OCI-LY7 (cell line): ENCODE data around the gene CFAP157. TPM values are rescaled to one million over a fixed set of nuclear protein-coding genes. Genes with fewer than 3 reads are reported as not detected.

Experiments used
- BruUV-seq: library from RNA; stranded (reverse); fragments of 400-500 nt; replicated peaks from 2 replicates; lab custom pipeline; 2021; lab: Mats Ljungman, UMichigan
- CTCF ChIA-PET: fragments of 300-600 bp; sonication (Branson Sonifier 250); formaldehyde crosslinking; loops from one replicate; lab custom pipeline; 2022; ENCODE audit warnings: antibody characterized with exemption; ENCODE audit not compliant: unreplicated experiment; lab: Charles Lee
- POLR2A ChIA-PET: fragments of 300-600 bp; sonication (Branson Sonifier 250); formaldehyde crosslinking; loops from one replicate; lab custom pipeline; 2022; ENCODE audit warnings: antibody characterized with exemption; lab: Charles Lee
- DNase-seq: peaks from one replicate; pipeline ENCODE4 v3.0.0-alpha.2; 2015; ENCODE audit warnings: low spot score
- H2AFZ ChIP-seq: fragments of 200-600 bp; sonication (generic), shearing (Covaris generic); 2 replicates; pipeline ENCODE4 v1.6.1; 2014; ENCODE audit warnings: mild to moderate bottlenecking, antibody characterized with exemption, low read length, moderate library complexity
- H3K27ac ChIP-seq: fragments of 200-600 bp; sonication (generic); 2 replicates; pipeline ENCODE4 v1.5.1; 2014; ENCODE audit warnings: mixed run types, low read depth, mild to moderate bottlenecking, moderate library complexity, low read length, inconsistent platforms; ENCODE audit not compliant: poor library complexity, severe bottlenecking
- H3K36me3 ChIP-seq: fragments of 200-600 bp; sonication (generic); 2 replicates; pipeline ENCODE4 v1.6.1; 2014; ENCODE audit warnings: mild to moderate bottlenecking, antibody characterized with exemption, low read length, moderate library complexity, mixed read lengths; ENCODE audit not compliant: insufficient read depth
- H3K4me1 ChIP-seq: fragments of 200-600 bp; sonication (generic); 2 replicates; pipeline ENCODE4 v1.5.1; 2014; ENCODE audit warnings: mild to moderate bottlenecking, low read length; ENCODE audit not compliant: insufficient read depth, poor library complexity, severe bottlenecking
- H3K4me2 ChIP-seq: fragments of 200-600 bp; sonication (generic); 2 replicates; pipeline ENCODE4 v1.6.1; 2014; ENCODE audit warnings: mild to moderate bottlenecking, low read length
- H3K4me3 ChIP-seq: fragments of 200-600 bp; sonication (generic); 2 replicates; pipeline ENCODE4 v1.5.1; 2014; ENCODE audit warnings: mild to moderate bottlenecking, low read depth, low read length; ENCODE audit not compliant: poor library complexity, severe bottlenecking
- H3K79me2 ChIP-seq: fragments of 200-600 bp; sonication (generic); 2 replicates; pipeline ENCODE4 v1.6.1; 2016; ENCODE audit warnings: low read depth, mild to moderate bottlenecking, low read length, moderate library complexity, mixed read lengths; ENCODE audit not compliant: insufficient read depth
- H3K9me2 ChIP-seq: fragments of 200-600 bp; sonication (generic); 2 replicates; pipeline ENCODE4 v1.6.1; 2016; ENCODE audit warnings: mild to moderate bottlenecking, low read length, mixed read lengths; ENCODE audit not compliant: insufficient read depth
- H3K9me3 ChIP-seq: fragments of 200-600 bp; sonication (generic); 2 replicates; pipeline ENCODE4 v1.6.1; 2014; ENCODE audit warnings: mild to moderate bottlenecking, mixed run types, low read length, mixed read lengths
- H4K20me1 ChIP-seq: fragments of 200-600 bp; sonication (generic); 2 replicates; pipeline ENCODE4 v1.6.1; 2014; ENCODE audit warnings: mild to moderate bottlenecking, antibody characterized with exemption, low read length, moderate library complexity, mixed read lengths; ENCODE audit not compliant: insufficient read depth
- EZH2phosphoT487 ChIP-seq: fragments of 200-600 bp; sonication (generic); IDR thresholded peaks from 2 replicates; pipeline ENCODE4 v1.6.1; 2018; ENCODE audit warnings: low read depth, borderline replicate concordance, mild to moderate bottlenecking, mixed run types, antibody characterized with exemption, low read length, moderate library complexity, mixed read lengths
- intact Hi-C: fragments of 100-400 bp; cut with micrococcal nuclease; formaldehyde crosslinking; loops from one replicate; pipeline ENCODE4 v1.10.0; 2022; ENCODE audit not compliant: unreplicated experiment
- total RNA-seq, 2 experiments: library from RNA; depleted of rRNA in 1 of 2; stranded (reverse); fragments of >200 nt in 1 of 2; shearing (Covaris generic) in 1 of 2; gene quantifications; 2 replicates each; pipeline ENCODE4 v1.2.3, GENCODE V29; 2014 to 2022
- TF ChIP-seq, protein P1 (sequence below): fragments of 200-600 bp; sonication (generic); conservative IDR thresholded peaks from 2 replicates; pipeline ENCODE4 v1.5.1; 2014; ENCODE audit warnings: mild to moderate bottlenecking, antibody characterized with exemption, low read length, moderate library complexity, mixed read lengths

CFAP157 gene
- total RNA-seq, 2 experiments from 2014 or later, result 0.13 to 0.22 TPM

DNA sequence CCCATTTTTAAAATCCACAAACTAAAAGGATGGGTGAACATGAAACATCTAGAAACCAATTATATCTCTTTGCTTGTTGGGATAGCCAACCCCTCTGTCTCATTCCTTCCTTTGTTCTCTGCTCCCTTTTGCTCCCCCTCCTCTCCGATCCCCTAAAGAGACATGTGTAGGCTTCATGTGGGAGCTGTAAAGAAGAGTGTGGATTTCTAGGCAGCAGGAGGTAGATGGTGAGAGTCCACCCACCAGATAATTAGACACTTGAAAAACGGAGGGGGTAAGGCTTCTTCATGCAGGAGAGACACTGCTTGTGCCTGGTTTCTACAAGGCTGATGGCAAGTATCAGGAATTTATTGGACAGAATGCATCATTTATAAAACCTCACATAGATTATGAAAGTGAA, 27.3 kb upstream of the CFAP157 start:
- no peaks in the 10 kb centered on the region for H3K9me3 ChIP-seq
- H3K36me3 ChIP-seq, result no peaks in the 10 kb centered on the region
- TF ChIP-seq, protein P1, sequence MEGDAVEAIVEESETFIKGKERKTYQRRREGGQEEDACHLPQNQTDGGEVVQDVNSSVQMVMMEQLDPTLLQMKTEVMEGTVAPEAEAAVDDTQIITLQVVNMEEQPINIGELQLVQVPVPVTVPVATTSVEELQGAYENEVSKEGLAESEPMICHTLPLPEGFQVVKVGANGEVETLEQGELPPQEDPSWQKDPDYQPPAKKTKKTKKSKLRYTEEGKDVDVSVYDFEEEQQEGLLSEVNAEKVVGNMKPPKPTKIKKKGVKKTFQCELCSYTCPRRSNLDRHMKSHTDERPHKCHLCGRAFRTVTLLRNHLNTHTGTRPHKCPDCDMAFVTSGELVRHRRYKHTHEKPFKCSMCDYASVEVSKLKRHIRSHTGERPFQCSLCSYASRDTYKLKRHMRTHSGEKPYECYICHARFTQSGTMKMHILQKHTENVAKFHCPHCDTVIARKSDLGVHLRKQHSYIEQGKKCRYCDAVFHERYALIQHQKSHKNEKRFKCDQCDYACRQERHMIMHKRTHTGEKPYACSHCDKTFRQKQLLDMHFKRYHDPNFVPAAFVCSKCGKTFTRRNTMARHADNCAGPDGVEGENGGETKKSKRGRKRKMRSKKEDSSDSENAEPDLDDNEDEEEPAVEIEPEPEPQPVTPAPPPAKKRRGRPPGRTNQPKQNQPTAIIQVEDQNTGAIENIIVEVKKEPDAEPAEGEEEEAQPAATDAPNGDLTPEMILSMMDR, result no peak
- TF ChIP-seq EZH2phosphoT487, result no peak
- H3K4me1 ChIP-seq, result no peaks in the 10 kb centered on the region
- intact Hi-C loops, result no loop called here
- CTCF ChIA-PET, result no interaction called here
- H3K4me3 ChIP-seq, result no peak overlapping the region
- BruUV-seq, result no TSS peak
- H3K27ac ChIP-seq, result no peak overlapping the region
- no peaks in the 10 kb centered on the region for H4K20me1 ChIP-seq
- H3K79me2 ChIP-seq, result no peaks in the 10 kb centered on the region
- H3K4me2 ChIP-seq, result no peak overlapping the region
- POLR2A ChIA-PET, result no interaction called here
- no peak for DNase-seq
- H2AFZ ChIP-seq, result no peak overlapping the region
- H3K9me2 ChIP-seq, result no peaks in the 10 kb centered on the region

DNA sequence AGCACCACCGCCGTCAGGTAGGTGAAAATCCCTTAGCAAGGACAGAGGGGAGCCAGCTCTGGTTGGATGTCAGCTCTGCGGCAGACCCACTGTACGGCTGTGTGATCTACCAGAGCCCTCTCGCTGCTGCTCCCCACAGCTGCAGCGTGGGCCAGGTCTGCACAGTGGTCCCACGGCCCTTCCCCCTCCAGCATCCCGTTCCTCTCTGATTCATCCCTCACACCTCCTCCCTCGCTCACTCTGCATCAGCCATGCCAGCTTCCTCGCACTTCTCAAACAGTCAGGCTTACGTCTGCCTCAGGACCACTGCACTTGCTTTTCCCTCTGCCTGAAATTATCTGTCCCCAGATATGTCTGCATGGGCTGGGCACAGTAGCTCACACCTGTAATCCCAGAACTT, 26.6 kb upstream of the CFAP157 start:
- no peaks in the 10 kb centered on the region for H3K9me3 ChIP-seq
- POLR2A ChIA-PET, result interaction anchor here (0.5 kb wide), 1 partner anchor 249 kb away, joined by 3 read pairs; no protein-coding TSS in a partner anchor
- H3K79me2 ChIP-seq, result no peaks in the 10 kb centered on the region
- H3K27ac ChIP-seq, result no peak overlapping the region
- no TSS peak for BruUV-seq
- TF ChIP-seq EZH2phosphoT487, result no peak
- TF ChIP-seq, protein P1, result no peak
- no peaks in the 10 kb centered on the region for H3K4me1 ChIP-seq
- intact Hi-C loops, result no loop called here
- H3K4me3 ChIP-seq, result no peak overlapping the region
- H2AFZ ChIP-seq, result no peak overlapping the region
- no peak overlapping the region for H3K4me2 ChIP-seq
- H4K20me1 ChIP-seq, result no peaks in the 10 kb centered on the region
- H3K9me2 ChIP-seq, result no peaks in the 10 kb centered on the region
- H3K36me3 ChIP-seq, result no peaks in the 10 kb centered on the region
- CTCF ChIA-PET, result no interaction called here
- no peak for DNase-seq

DNA sequence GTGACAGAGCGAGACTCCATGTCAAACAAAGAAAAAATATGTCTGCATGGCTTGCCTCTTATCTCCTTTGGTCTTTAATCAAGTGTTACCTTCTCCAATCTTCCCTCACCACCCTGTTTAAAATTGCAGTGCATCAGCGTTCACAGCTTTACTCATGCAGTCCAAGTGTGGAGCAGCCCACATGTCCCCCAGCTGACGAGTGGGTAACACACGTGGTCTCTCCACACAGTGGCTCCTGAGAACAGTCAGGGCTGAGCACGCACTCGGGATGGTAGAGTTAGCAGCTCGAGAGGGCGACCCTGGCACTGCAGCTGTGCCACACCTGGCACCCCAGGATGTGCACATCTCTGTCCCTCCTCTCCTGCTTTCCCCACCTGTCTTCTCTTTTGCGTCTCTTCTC, 25.9 kb upstream of the CFAP157 start:
- Histone ChIP-seq H3K27ac (no peak overlapping the region), H3K4me1 (no peaks in the 10 kb centered on the region), H3K4me3 (no peak overlapping the region), H3K4me2 (no peak overlapping the region), H3K9me3 (no peaks in the 10 kb centered on the region), H2AFZ (no peak overlapping the region), H3K79me2 (no peaks in the 10 kb centered on the region), H4K20me1 (no peaks in the 10 kb centered on the region), H3K9me2 (no peaks in the 10 kb centered on the region), H3K36me3 (no peaks in the 10 kb centered on the region)
- ChIA-PET CTCF (no interaction called here), POLR2A (no interaction called here)
- no TSS peak for BruUV-seq
- TF ChIP-seq EZH2phosphoT487, result no peak
- TF ChIP-seq, protein P1, result no peak
- no peak for DNase-seq
- intact Hi-C loops, result no loop called here
